K562 (cell line): ENCODE data around the gene HEMGN. TPM values are rescaled to one million over a fixed set of nuclear protein-coding genes. Genes with fewer than 3 reads are reported as not detected.

Experiments used
- CEBPZ ChIP-seq: fragments of 150-350 bp; IDR thresholded peaks from 2 replicates; pipeline ENCODE4 v1.6.1; 2014; ENCODE audit warnings: low read depth, mild to moderate bottlenecking, low read length, borderline replicate concordance
- FOXA3 ChIP-seq, 2 experiments: fragments of 450-650 bp in 1 of 2; sonication (generic) in 1 of 2; formaldehyde crosslinking; IDR thresholded peaks in 1 of 2; conservative IDR thresholded peaks in 1 of 2; 2 replicates each; pipeline versions ENCODE4 v1.4.0 to v1.8.0; 2020 to 2022; ENCODE audit warnings: mild to moderate bottlenecking in 2 of 2, missing genetic modification reagents in 1 of 2
- GTF2F1 ChIP-seq: IDR thresholded peaks from 2 replicates; pipeline ENCODE4 v1.6.1; 2011; ENCODE audit warnings: low read depth, low read length, improper control_type of control experiment
- HSF4 ChIP-seq: fragments of 250-450 bp; sonication (Bioruptor Pico); IDR thresholded peaks from 2 replicates; pipeline ENCODE4 v2.1.2; 2022; ENCODE audit warnings: mild to moderate bottlenecking, moderate library complexity, borderline replicate concordance
- MTA2 ChIP-seq: fragments of 450-650 bp; IDR thresholded peaks from 2 replicates; pipeline ENCODE4 v1.6.1; 2016; ENCODE audit warnings: low read depth
- SPI1 ChIP-seq: IDR thresholded peaks from 2 replicates; pipeline ENCODE4 v1.6.1; 2011; ENCODE audit warnings: low read depth, low read length, control low read depth, borderline replicate concordance
- TOE1 ChIP-seq, 2 experiments: fragments of 450-650 bp in 1 of 2; sonication (generic) in 1 of 2; formaldehyde crosslinking in 1 of 2; IDR thresholded peaks; 2 replicates each; pipeline versions ENCODE4 v1.7.1 to v1.8.0; 2016 to 2022; ENCODE audit warnings: borderline replicate concordance in 2 of 2, mild to moderate bottlenecking in 2 of 2, antibody characterized with exemption in 1 of 2, inconsistent platforms in 1 of 2, low read depth in 1 of 2, missing genetic modification reagents in 1 of 2, moderate library complexity in 1 of 2
- ZKSCAN1 ChIP-seq: fragments of 150-350 bp; IDR thresholded peaks from 2 replicates; pipeline ENCODE4 v1.6.1; 2016; ENCODE audit warnings: low read depth, low read length
- ZNF140 ChIP-seq: fragments of 250-450 bp; sonication (Bioruptor Pico); IDR thresholded peaks from 2 replicates; pipeline ENCODE4 v1.8.0; 2021; ENCODE audit warnings: moderate library complexity, mild to moderate bottlenecking, inconsistent platforms
- ZNF408 ChIP-seq: fragments of 250-450 bp; sonication (Bioruptor Pico); IDR thresholded peaks from 2 replicates; pipeline ENCODE4 v1.4.0; 2020; ENCODE audit warnings: low read depth, mild to moderate bottlenecking, moderate library complexity
- polyA plus RNA-seq, 8 experiments: library from polyadenylated mRNA; depleted of rRNA in 4 of 8; stranded (reverse) in 5 of 8; unstranded in 3 of 8; fragments of >200 nt; fragmentation: Nextera tagmentation in 2 of 8; fragmentation: Illumina TruSeq in 1 of 8; extraction: Ambion mirVana in 2 of 8; extraction: Trizol in 1 of 8; gene quantifications; 2 replicates each; pipeline versions ENCODE4 v1.2.1 to v1.2.3, GENCODE V29; 2011 to 2014; ENCODE audit warnings: inconsistent platforms in 1 of 8, missing spikeins in 1 of 8
- total RNA-seq, 7 experiments: library from RNA; depleted of rRNA in 6 of 7; stranded (reverse); fragments of >200 nt in 6 of 7; fragmentation: Illumina TruSeq in 2 of 7; extraction: Trizol in 2 of 7; gene quantifications; 2 replicates each; pipeline versions ENCODE4 v1.2.1 to v1.2.3, GENCODE V29; 2011 to 2021; ENCODE audit warnings: low replicate concordance in 1 of 7
- TF ChIP-seq, protein P1 (sequence below): fragments of 450-650 bp; IDR thresholded peaks from 2 replicates; pipeline ENCODE4 v1.6.1; 2016; ENCODE audit warnings: antibody characterized with exemption
- TF ChIP-seq, protein P2 (sequence below): sonication (generic); formaldehyde crosslinking; IDR thresholded peaks from 2 replicates; pipeline ENCODE4 v1.8.1; 2023; ENCODE audit warnings: mild to moderate bottlenecking, missing genetic modification reagents, moderate library complexity
- TF ChIP-seq, protein P3 (sequence below): sonication (generic); formaldehyde crosslinking; IDR thresholded peaks from 2 replicates; pipeline ENCODE4 v1.8.0; 2022; ENCODE audit warnings: missing genetic modification reagents, mild to moderate bottlenecking, borderline replicate concordance
- TF ChIP-seq, protein P4 (sequence below): fragments of 250-450 bp; sonication (Bioruptor Pico); IDR thresholded peaks from 2 replicates; pipeline ENCODE4 v1.4.0; 2020; ENCODE audit warnings: mild to moderate bottlenecking, moderate library complexity, borderline replicate concordance
- TF ChIP-seq, protein P5 (sequence below): conservative IDR thresholded peaks from 2 replicates; pipeline ENCODE4 v1.6.1; 2011; ENCODE audit warnings: low read depth, mild to moderate bottlenecking, low read length; ENCODE audit not compliant: control insufficient read depth

The HEMGN gene
- total and polyA plus RNA-seq, 9 of the 15 experiments (the other 6 are each of a cell fraction or from before 2014, with no cell fraction given), result 56.3 to 258 (median 137) TPM

- TF ChIP-seq GTF2F1, result no peak
- TF ChIP-seq TOE1 (IDR thresholded peaks at IDR 0.05; ENCODE audit: borderline replicate concordance), result peak; percentile 47; the same call in 1 of the 2 replicates
- no peak for TF ChIP-seq TOE1 (CRISPR knock-in tag; IDR thresholded peaks at IDR 0.05; ENCODE audit: borderline replicate concordance, low read depth)
- TF ChIP-seq ZNF140 (CRISPR knock-in tag), result no peak
- TF ChIP-seq MTA2, result peak; percentile 96
- TF ChIP-seq, protein P1, sequence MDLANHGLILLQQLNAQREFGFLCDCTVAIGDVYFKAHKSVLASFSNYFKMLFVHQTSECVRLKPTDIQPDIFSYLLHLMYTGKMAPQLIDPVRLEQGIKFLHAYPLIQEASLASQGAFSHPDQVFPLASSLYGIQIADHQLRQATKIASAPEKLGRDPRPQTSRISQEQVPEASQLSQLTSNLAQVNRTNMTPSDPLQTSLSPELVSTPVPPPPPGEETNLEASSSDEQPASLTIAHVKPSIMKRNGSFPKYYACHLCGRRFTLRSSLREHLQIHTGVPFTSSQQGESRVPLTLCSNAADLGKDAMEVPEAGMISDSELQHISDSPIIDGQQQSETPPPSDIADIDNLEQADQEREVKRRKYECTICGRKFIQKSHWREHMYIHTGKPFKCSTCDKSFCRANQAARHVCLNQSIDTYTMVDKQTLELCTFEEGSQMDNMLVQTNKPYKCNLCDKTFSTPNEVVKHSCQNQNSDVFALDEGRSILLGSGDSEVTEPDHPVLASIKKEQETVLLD, result peak; percentile 69; the same call in 1 of the 2 replicates
- TF ChIP-seq, protein P2, sequence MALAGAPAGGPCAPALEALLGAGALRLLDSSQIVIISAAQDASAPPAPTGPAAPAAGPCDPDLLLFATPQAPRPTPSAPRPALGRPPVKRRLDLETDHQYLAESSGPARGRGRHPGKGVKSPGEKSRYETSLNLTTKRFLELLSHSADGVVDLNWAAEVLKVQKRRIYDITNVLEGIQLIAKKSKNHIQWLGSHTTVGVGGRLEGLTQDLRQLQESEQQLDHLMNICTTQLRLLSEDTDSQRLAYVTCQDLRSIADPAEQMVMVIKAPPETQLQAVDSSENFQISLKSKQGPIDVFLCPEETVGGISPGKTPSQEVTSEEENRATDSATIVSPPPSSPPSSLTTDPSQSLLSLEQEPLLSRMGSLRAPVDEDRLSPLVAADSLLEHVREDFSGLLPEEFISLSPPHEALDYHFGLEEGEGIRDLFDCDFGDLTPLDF, result no peak
- TF ChIP-seq FOXA3 (CRISPR knock-in tag; conservative IDR thresholded peaks at IDR 0.05 in 1 of 2, IDR thresholded peaks at IDR 0.05 in 1 of 2), result peak; percentile 71 to 97; a peak in 3 of 4 replicates
- no peak for TF ChIP-seq CEBPZ
- TF ChIP-seq, protein P3, sequence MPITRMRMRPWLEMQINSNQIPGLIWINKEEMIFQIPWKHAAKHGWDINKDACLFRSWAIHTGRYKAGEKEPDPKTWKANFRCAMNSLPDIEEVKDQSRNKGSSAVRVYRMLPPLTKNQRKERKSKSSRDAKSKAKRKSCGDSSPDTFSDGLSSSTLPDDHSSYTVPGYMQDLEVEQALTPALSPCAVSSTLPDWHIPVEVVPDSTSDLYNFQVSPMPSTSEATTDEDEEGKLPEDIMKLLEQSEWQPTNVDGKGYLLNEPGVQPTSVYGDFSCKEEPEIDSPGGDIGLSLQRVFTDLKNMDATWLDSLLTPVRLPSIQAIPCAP (CRISPR knock-in tag), result no peak
- peak; percentile 51; the same call in 1 of the 2 replicates for TF ChIP-seq SPI1
- no peak for TF ChIP-seq ZKSCAN1
- TF ChIP-seq ZNF408 (CRISPR knock-in tag), result no peak
- TF ChIP-seq, protein P4, sequence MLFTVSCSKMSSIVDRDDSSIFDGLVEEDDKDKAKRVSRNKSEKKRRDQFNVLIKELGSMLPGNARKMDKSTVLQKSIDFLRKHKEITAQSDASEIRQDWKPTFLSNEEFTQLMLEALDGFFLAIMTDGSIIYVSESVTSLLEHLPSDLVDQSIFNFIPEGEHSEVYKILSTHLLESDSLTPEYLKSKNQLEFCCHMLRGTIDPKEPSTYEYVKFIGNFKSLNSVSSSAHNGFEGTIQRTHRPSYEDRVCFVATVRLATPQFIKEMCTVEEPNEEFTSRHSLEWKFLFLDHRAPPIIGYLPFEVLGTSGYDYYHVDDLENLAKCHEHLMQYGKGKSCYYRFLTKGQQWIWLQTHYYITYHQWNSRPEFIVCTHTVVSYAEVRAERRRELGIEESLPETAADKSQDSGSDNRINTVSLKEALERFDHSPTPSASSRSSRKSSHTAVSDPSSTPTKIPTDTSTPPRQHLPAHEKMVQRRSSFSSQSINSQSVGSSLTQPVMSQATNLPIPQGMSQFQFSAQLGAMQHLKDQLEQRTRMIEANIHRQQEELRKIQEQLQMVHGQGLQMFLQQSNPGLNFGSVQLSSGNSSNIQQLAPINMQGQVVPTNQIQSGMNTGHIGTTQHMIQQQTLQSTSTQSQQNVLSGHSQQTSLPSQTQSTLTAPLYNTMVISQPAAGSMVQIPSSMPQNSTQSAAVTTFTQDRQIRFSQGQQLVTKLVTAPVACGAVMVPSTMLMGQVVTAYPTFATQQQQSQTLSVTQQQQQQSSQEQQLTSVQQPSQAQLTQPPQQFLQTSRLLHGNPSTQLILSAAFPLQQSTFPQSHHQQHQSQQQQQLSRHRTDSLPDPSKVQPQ (CRISPR knock-in tag), result no peak
- TF ChIP-seq, protein P5, sequence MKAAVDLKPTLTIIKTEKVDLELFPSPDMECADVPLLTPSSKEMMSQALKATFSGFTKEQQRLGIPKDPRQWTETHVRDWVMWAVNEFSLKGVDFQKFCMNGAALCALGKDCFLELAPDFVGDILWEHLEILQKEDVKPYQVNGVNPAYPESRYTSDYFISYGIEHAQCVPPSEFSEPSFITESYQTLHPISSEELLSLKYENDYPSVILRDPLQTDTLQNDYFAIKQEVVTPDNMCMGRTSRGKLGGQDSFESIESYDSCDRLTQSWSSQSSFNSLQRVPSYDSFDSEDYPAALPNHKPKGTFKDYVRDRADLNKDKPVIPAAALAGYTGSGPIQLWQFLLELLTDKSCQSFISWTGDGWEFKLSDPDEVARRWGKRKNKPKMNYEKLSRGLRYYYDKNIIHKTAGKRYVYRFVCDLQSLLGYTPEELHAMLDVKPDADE, result no peak
- TF ChIP-seq HSF4, result no peak
These were observed 5.4 kb upstream of the HEMGN start (continued) for GRCh38 chr9:97943308-97943855.
